Right cardiac atrium (tissue), 5 donors: ENCODE measurements around the gene TENT5A. TPM values are rescaled to one million over a fixed set of nuclear protein-coding genes. Genes with fewer than 3 reads are reported as not detected.

ENCODE experiments used
- ATAC-seq, 2 donors: fragments of 200-7000 bp; cut with Tn5 transposase; one replicate each; pipeline versions ENCODE4 v1.8.0 to v1.9.1; 2020; ENCODE audit warnings: moderate library complexity in 2 of 2, mild to moderate bottlenecking in 1 of 2
- DNase-seq, 3 donors: peaks; one replicate each; pipeline ENCODE4 v3.0.0-alpha.2; 2020
- H3K27ac ChIP-seq: one replicate; pipeline ENCODE4 v1.5.1; 2013; ENCODE audit warnings: mild to moderate bottlenecking, low read length, control low read depth, moderate library complexity
- H3K27me3 ChIP-seq: one replicate; pipeline ENCODE4 v1.6.1; 2013; ENCODE audit not compliant: control insufficient read depth, insufficient read depth
- H3K4me1 ChIP-seq: one replicate; pipeline ENCODE4 v1.6.1; 2013; ENCODE audit warnings: low read length; ENCODE audit not compliant: control insufficient read depth, insufficient read depth
- H3K4me3 ChIP-seq: one replicate; pipeline ENCODE4 v1.5.1; 2013; ENCODE audit warnings: low read length, control low read depth
- H3K9me3 ChIP-seq: one replicate; pipeline ENCODE4 v1.6.1; 2013; ENCODE audit warnings: low read length; ENCODE audit not compliant: control insufficient read depth
- WGBS: extraction: QIAGEN DNeasy Blood & Tissue Kit; methylation state at CpG from one replicate; pipeline ENCODE4 v1.1.7; 2013; 5-methylcytosine and 5-hydroxymethylcytosine counted together
- intact Hi-C, 4 donors: fragments of 100-400 bp; cut with DNase I; formaldehyde crosslinking; loops; one replicate each; pipeline versions ENCODE4 v1.11.0 to v1.14.0; 2022 to 2023
- polyA plus RNA-seq: library from polyadenylated mRNA; stranded (reverse); fragments of 200-250 nt; gene quantifications from one replicate; pipeline ENCODE4 v1.2.3, GENCODE V29; 2013
- total RNA-seq, 4 donors: library from RNA; stranded (reverse); fragmentation: NEBNext Ultra II Directional; extraction: Animal tissue kit (Norgen Biotek cat#: 25700); gene quantifications; one replicate each; pipeline ENCODE4 v1.2.1, GENCODE V29; 2021
- donor health status: healthy with polysubstance abuse.
- donor health status: DM: no; HTN: yes; CAD: no.
- donor health status: DM: no; HTN: no; CAD: no.
- donor health status: DM: no; HTN: yes; CAD: no; lungs with severe emphysema.
- donor health status: DM: yes; HTN: yes; CAD: no.

The TENT5A gene
- total and polyA plus RNA-seq, 5 donors = 14.6 to 38.2 (median 34.5) TPM

DNA sequence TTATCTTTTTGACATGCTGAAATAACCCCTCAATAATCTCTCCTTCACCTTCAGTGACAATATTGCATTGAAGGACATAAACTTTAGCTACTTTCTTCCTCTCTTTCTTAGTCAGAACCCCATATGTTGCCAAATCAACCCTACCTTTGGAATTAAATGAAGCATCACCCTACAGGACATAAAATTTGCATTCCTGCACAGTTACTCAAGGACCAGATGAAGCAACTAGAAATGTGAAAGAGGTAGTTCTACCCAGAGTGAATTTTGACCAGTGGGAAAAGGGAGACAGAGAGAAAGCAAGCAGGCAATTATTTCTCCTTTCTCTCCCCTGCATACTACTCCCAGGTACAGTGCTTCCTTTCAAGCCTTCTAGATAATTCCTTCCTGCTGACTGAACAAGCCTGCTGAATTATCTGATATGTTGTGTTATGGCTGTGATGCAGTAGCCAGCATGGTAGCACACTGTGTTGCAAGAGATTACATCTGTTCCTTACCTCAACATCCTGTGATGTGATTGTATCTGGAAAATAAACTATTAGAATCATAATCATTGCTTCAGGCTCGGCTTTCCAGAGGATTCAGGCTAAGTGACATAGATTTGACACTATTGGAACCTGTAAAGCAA, 16.6 kb downstream of the TENT5A start:
- H3K4me1 ChIP-seq = peaks cover 3% of the 10 kb centered on the region
- no peaks in the 10 kb centered on the region for H3K9me3 ChIP-seq
- WGBS = 76% methylated on average over 1 of the region's 1 CpG
- DNase-seq (no peak), ATAC-seq (no peak)
- no peaks in the 10 kb centered on the region for H3K27me3 ChIP-seq
- no peak overlapping the region for H3K27ac ChIP-seq
- H3K4me3 ChIP-seq = no peak overlapping the region
- intact Hi-C loops = loop anchor here in 1 of 4 donors (10.0 kb wide), 1 partner anchor 61 kb away; no protein-coding TSS in a partner anchor

DNA sequence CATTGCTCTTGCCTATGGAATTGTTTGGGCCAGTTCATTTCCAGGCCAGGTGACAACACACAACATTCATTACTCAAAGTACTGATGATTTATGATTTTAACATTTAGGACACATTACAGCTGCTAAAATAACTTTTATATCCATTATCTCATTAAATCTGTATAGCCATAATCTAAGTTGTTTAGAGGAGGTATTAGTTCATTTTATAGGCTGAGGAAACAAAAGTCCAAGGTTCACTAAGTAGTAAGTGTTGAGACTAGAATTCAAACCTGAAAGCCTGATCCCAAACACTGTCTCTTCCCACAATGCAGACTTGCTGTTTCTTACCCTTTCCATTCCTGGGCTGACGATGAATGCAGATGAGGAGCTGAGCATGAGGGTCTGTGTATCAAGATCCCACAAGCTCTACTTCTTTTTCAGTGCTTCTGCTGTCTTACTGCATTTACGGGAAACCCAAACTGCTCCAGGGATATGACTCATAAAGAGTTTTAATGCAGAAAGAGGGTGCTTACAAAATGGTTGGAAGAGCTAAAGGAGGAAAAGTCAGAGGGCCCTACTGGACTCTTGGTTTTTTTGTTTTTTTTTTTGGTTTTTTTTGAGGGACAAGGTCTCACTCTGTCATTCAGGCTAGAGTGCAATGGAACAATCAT, 17.9 kb downstream of the TENT5A start:
- Histone ChIP-seq H3K27me3 (no peaks in the 10 kb centered on the region), H3K4me3 (no peak overlapping the region), H3K4me1 (peaks cover 3% of the 10 kb centered on the region), H3K27ac (no peak overlapping the region), H3K9me3 (no peaks in the 10 kb centered on the region)
- no peak for ATAC-seq
- 96% methylated on average over 2 of the region's 2 CpGs for WGBS
- no peak for DNase-seq
- intact Hi-C loops = loop anchor here in 1 of 4 donors (10.0 kb wide), 1 partner anchor 60 kb away; no protein-coding TSS in a partner anchor

GRCh38 chr6:81734081-81734480, 18.4 kb downstream of the TENT5A start:
- ATAC-seq (no peak), DNase-seq (no peak)
- 83% methylated on average over 2 of the region's 2 CpGs for WGBS
- H3K27ac ChIP-seq = no peak overlapping the region
- intact Hi-C loops = loop anchor here in 1 of 4 donors (10.0 kb wide), 1 partner anchor 59 kb away; no protein-coding TSS in a partner anchor
- peaks cover 3% of the 10 kb centered on the region for H3K4me1 ChIP-seq
- no peaks in the 10 kb centered on the region for H3K9me3 ChIP-seq
- H3K4me3 ChIP-seq = no peak overlapping the region
- no peaks in the 10 kb centered on the region for H3K27me3 ChIP-seq

- Histone ChIP-seq H3K27ac (no peak overlapping the region), H3K9me3 (no peaks in the 10 kb centered on the region), H3K27me3 (no peaks in the 10 kb centered on the region), H3K4me3 (no peak overlapping the region), H3K4me1 (peaks cover 3% of the 10 kb centered on the region)
- 34% methylated on average over 1 of the region's 1 CpG for WGBS
- ATAC-seq = peak; percentile 19 to 66
- DNase-seq = no peak
- intact Hi-C loops = loop anchor here in 1 of 4 donors (10.0 kb wide), 1 partner anchor 57 kb away; no protein-coding TSS in a partner anchor
Measured at GRCh38 chr6:81731814-81732213, 20.7 kb downstream of the TENT5A start.

DNA sequence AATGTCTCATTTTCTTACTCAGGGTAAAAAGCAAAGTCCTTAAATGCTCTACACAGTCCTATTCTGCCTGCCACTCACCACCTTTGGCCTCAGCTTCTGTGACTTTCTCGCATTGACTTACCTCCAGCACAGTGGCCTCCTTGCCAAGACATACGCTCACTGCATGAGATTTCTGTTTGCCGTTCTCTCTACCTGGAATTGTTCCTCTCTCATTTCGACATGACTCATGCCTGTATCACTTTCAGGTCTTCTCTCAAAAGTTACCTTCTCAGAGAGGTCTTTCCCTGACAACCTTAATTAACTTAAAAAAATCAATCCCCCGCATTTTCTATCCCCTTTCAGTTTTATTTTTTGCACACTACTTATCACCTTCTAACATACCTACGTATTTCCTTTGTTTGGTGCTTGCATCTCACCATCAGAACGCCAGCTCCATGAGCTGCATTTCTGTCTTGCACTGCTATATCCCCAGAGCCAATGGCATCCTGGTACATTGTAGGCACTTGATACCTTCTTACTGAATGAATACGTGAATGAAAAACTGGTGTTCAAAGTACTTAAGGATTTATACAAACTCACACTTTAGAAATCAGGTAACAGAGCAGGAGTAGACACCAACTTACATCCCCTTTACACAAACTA, 24.5 kb downstream of the TENT5A start:
- H3K27ac ChIP-seq = no peak overlapping the region
- ATAC-seq (no peak), DNase-seq (no peak)
- intact Hi-C loops = no loop called here
- no peaks in the 10 kb centered on the region for H3K9me3 ChIP-seq
- H3K27me3 ChIP-seq = no peaks in the 10 kb centered on the region
- peaks cover 3% of the 10 kb centered on the region for H3K4me1 ChIP-seq
- H3K4me3 ChIP-seq = no peak overlapping the region
- WGBS = 87% methylated on average over 8 of the region's 8 CpGs

DNA sequence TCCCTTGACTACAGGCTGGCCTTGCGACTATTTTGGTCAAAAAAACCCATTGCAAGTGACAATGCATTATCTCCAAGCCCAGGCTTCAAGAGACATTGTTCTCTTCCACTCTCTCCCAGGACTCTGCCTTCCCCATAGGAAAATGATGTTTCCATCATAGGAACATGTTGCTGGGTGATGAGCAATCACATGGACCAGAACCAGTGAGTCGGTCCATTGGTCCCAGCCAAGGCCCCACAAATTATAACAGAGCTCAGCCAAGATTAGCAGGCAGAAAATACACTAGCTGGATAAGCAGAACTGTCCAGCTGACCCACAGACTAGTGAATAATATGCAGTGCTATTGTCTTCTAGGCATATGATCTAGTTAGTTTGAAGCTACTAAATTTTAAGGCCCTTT, 27.4 kb downstream of the TENT5A start:
- ATAC-seq (peak in 1 of 2 donors; percentile 31), DNase-seq (no peak)
- H3K4me3 ChIP-seq = no peak overlapping the region
- H3K9me3 ChIP-seq = no peaks in the 10 kb centered on the region
- intact Hi-C loops = no loop called here
- no peaks in the 10 kb centered on the region for H3K27me3 ChIP-seq
- no peak overlapping the region for H3K27ac ChIP-seq
- H3K4me1 ChIP-seq = no peaks in the 10 kb centered on the region
- 76% methylated on average over 2 of the region's 2 CpGs for WGBS

GRCh38 chr6:81722506-81723223, 29.8 kb downstream of the TENT5A start:
- DNase-seq (no peak), ATAC-seq (no peak)
- Histone ChIP-seq H3K27me3 (no peaks in the 10 kb centered on the region), H3K4me1 (no peaks in the 10 kb centered on the region), H3K4me3 (no peak overlapping the region), H3K9me3 (no peaks in the 10 kb centered on the region), H3K27ac (no peak overlapping the region)
- WGBS = 42% methylated on average over 1 of the region's 1 CpG
- intact Hi-C loops = no loop called here

GRCh38 chr6:81720427-81720826, 32.1 kb downstream of the TENT5A start:
- intact Hi-C loops = no loop called here
- WGBS = 88% methylated on average over 1 of the region's 1 CpG
- Histone ChIP-seq H3K4me1 (no peaks in the 10 kb centered on the region), H3K27me3 (no peaks in the 10 kb centered on the region), H3K27ac (no peak overlapping the region), H3K4me3 (no peak overlapping the region), H3K9me3 (no peaks in the 10 kb centered on the region)
- ATAC-seq = peak in 1 of 2 donors; percentile 19
- no peak for DNase-seq

- no peaks in the 10 kb centered on the region for H3K4me1 ChIP-seq
- intact Hi-C loops = no loop called here
- WGBS = 43% methylated on average over 1 of the region's 1 CpG
- no peak overlapping the region for H3K27ac ChIP-seq
- ATAC-seq (no peak), DNase-seq (no peak)
- H3K4me3 ChIP-seq = no peak overlapping the region
- H3K27me3 ChIP-seq = no peaks in the 10 kb centered on the region
- H3K9me3 ChIP-seq = no peaks in the 10 kb centered on the region
Measured at GRCh38 chr6:81718126-81718525, 34.4 kb downstream of the TENT5A start.

- ATAC-seq = no peak
- no peak overlapping the region for H3K27ac ChIP-seq
- DNase-seq = no peak
Measured at GRCh38 chr6:81714684-81715083, 37.8 kb downstream of the TENT5A start.

DNA sequence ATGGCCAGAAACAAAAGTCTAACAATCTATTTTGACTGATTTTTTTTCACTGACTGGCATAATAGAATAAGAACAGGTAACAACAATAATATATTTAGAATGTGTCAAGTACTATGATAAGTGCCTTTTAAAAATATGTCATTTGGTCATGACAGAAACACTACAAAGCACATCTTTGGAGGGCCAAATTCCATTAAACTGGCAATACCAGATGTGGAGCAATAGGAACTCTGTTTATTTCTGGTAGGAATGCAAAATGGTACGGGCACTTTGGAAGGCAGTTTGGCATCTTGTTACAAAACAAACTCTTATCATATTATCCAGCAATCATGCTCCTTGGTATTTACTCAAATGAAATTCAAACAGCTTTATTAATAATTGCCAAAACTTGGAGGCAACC, 39.3 kb downstream of the TENT5A start:
- ATAC-seq = no peak
- DNase-seq = no peak
- intact Hi-C loops = no loop called here
- Histone ChIP-seq H3K27me3 (no peaks in the 10 kb centered on the region), H3K27ac (no peak overlapping the region), H3K4me3 (no peak overlapping the region), H3K4me1 (no peaks in the 10 kb centered on the region), H3K9me3 (no peaks in the 10 kb centered on the region)
- WGBS = 57% methylated on average over 1 of the region's 1 CpG

More at GRCh38 chr6:81714684-81715083, 37.8 kb downstream of the TENT5A start:
- Histone ChIP-seq H3K27me3 (no peaks in the 10 kb centered on the region), H3K4me1 (no peaks in the 10 kb centered on the region), H3K9me3 (no peaks in the 10 kb centered on the region), H3K4me3 (no peak overlapping the region)
- intact Hi-C loops = no loop called here
- 70% methylated on average over 3 of the region's 3 CpGs for WGBS
